ENCODE data around the gene GSTP1.

GRCh38 chr11:67609316-67609715, 25.7 kb downstream of the GSTP1 start:
- TF ChIP-seq CTCF (IDR thresholded peaks at IDR 0.05) (no peak), POLR2A (IDR thresholded peaks at IDR 0.05) (no peak)
